ENCODE results near the gene NCBP1. TPM values are rescaled to one million over a fixed set of nuclear protein-coding genes. Genes with fewer than 3 reads are reported as not detected.
A peak's percentile ranks its signal among the peaks of the same experiment; 100 is the strongest.
"Not testable (repeated sequence)": the region's sequence is repeated elsewhere in the genome, so short reads cannot be mapped to it uniquely, and the experiment has no call there.

Gene NCBP1
- total RNA-seq, 3 donors from 2014 or later = 48.1 to 50.9 (median 48.1) TPM

- peaks cover 27% of the 10 kb centered on the region for H3K36me3 Mint-ChIP-seq (ENCODE audit: insufficient read depth)
- no peak overlapping the region for H3K4me3 Mint-ChIP-seq
Observed at GRCh38 chr9:97602430-97602829, 31.2 kb upstream of the NCBP1 start.

GRCh38 chr9:97604901-97605645, 28.5 kb upstream of the NCBP1 start:
- peaks cover 28% of the 10 kb centered on the region for H3K36me3 Mint-ChIP-seq (ENCODE audit: insufficient read depth)
- no peak overlapping the region for H3K4me3 Mint-ChIP-seq
- no peaks in the 10 kb centered on the region for H3K4me1 Mint-ChIP-seq (ENCODE audit: low read depth)
- no peak for ATAC-seq
- no peaks in the 10 kb centered on the region for H3K9me3 Mint-ChIP-seq
- H3K27me3 Mint-ChIP-seq (ENCODE audit: low read depth) = no peaks in the 10 kb centered on the region
- DNase-seq = no peak

More at GRCh38 chr9:97602430-97602829, 31.2 kb upstream of the NCBP1 start:
- Mint-ChIP-seq H3K4me1 (ENCODE audit: low read depth) (peaks cover 6% of the 10 kb centered on the region), H3K27me3 (ENCODE audit: low read depth) (no peaks in the 10 kb centered on the region), H3K9me3 (no peaks in the 10 kb centered on the region)
- ATAC-seq (no peak), DNase-seq (no peak)

- Mint-ChIP-seq H3K4me1 (ENCODE audit: low read depth) (peaks cover 7% of the 10 kb centered on the region), H3K9me3 (no peaks in the 10 kb centered on the region)
- peak; percentile 46 to 57 for ATAC-seq
Observed at GRCh38 chr9:97615439-97616072, 18.1 kb upstream of the NCBP1 start.

GRCh38 chr9:97617939-97618416, 15.6 kb upstream of the NCBP1 start:
- Mint-ChIP-seq H3K4me3 (no peak overlapping the region), H3K9me3 (no peaks in the 10 kb centered on the region), H3K36me3 (ENCODE audit: insufficient read depth) (peaks cover 34% of the 10 kb centered on the region), H3K27me3 (ENCODE audit: low read depth) (no peaks in the 10 kb centered on the region), H3K4me1 (ENCODE audit: low read depth) (peaks cover 7% of the 10 kb centered on the region)
- DNase-seq (no peak), ATAC-seq (peak; percentile 66 to 78)

More at GRCh38 chr9:97615439-97616072, 18.1 kb upstream of the NCBP1 start:
- H3K4me3 Mint-ChIP-seq = no peak overlapping the region
- peaks cover 34% of the 10 kb centered on the region for H3K36me3 Mint-ChIP-seq (ENCODE audit: insufficient read depth)
- peak; percentile 42 for DNase-seq
- H3K27me3 Mint-ChIP-seq (ENCODE audit: low read depth) = no peaks in the 10 kb centered on the region

GRCh38 chr9:97620063-97620462, 13.6 kb upstream of the NCBP1 start:
- not testable (repeated sequence) for H3K27me3 Mint-ChIP-seq (ENCODE audit: low read depth); H3K4me1 Mint-ChIP-seq (ENCODE audit: low read depth); DNase-seq; H3K9me3 Mint-ChIP-seq; H3K4me3 Mint-ChIP-seq; ATAC-seq
- peaks cover 42% of the 10 kb centered on the region for H3K36me3 Mint-ChIP-seq (ENCODE audit: insufficient read depth)

GRCh38 chr9:97622483-97622882, 11.1 kb upstream of the NCBP1 start:
- DNase-seq; ATAC-seq; H3K9me3 Mint-ChIP-seq; H3K4me1 Mint-ChIP-seq (ENCODE audit: low read depth); H3K27me3 Mint-ChIP-seq (ENCODE audit: low read depth); H3K4me3 Mint-ChIP-seq: not testable (repeated sequence)
- peaks cover 35% of the 10 kb centered on the region for H3K36me3 Mint-ChIP-seq (ENCODE audit: insufficient read depth)

- Mint-ChIP-seq H3K27me3 (ENCODE audit: low read depth) (no peaks in the 10 kb centered on the region), H3K36me3 (ENCODE audit: insufficient read depth) (peaks cover 31% of the 10 kb centered on the region), H3K4me1 (ENCODE audit: low read depth) (peaks cover 1% of the 10 kb centered on the region), H3K9me3 (no peaks in the 10 kb centered on the region), H3K4me3 (no peak overlapping the region)
- DNase-seq (no peak), ATAC-seq (no peak)
Observed at GRCh38 chr9:97623946-97624345, 9.7 kb upstream of the NCBP1 start.

GRCh38 chr9:97625620-97626019, 8.0 kb upstream of the NCBP1 start:
- Mint-ChIP-seq H3K4me1 (ENCODE audit: low read depth) (peaks cover 12% of the 10 kb centered on the region), H3K27me3 (ENCODE audit: low read depth) (no peaks in the 10 kb centered on the region), H3K9me3 (no peaks in the 10 kb centered on the region), H3K36me3 (ENCODE audit: insufficient read depth) (peaks cover 25% of the 10 kb centered on the region), H3K4me3 (no peak overlapping the region)
- DNase-seq (no peak), ATAC-seq (no peak)

- Mint-ChIP-seq H3K4me3 (no peak overlapping the region), H3K27me3 (ENCODE audit: low read depth) (no peaks in the 10 kb centered on the region), H3K4me1 (ENCODE audit: low read depth) (peaks cover 19% of the 10 kb centered on the region), H3K9me3 (no peaks in the 10 kb centered on the region), H3K36me3 (ENCODE audit: insufficient read depth) (peaks cover 16% of the 10 kb centered on the region)
- ATAC-seq (no peak), DNase-seq (no peak)
Observed at GRCh38 chr9:97627624-97628023, 6.0 kb upstream of the NCBP1 start.

- H3K4me3 Mint-ChIP-seq = no peak overlapping the region
- no peaks in the 10 kb centered on the region for H3K27me3 Mint-ChIP-seq (ENCODE audit: low read depth)
- H3K36me3 Mint-ChIP-seq (ENCODE audit: insufficient read depth) = peaks cover 12% of the 10 kb centered on the region
- DNase-seq (no peak), ATAC-seq (no peak)
- peaks cover 21% of the 10 kb centered on the region for H3K4me1 Mint-ChIP-seq (ENCODE audit: low read depth)
- no peaks in the 10 kb centered on the region for H3K9me3 Mint-ChIP-seq
Observed at GRCh38 chr9:97628668-97629067, 5.0 kb upstream of the NCBP1 start.

- Mint-ChIP-seq H3K27me3 (ENCODE audit: low read depth) (no peaks in the 10 kb centered on the region), H3K4me3 (no peak overlapping the region), H3K9me3 (no peaks in the 10 kb centered on the region), H3K36me3 (ENCODE audit: insufficient read depth) (peaks cover 10% of the 10 kb centered on the region), H3K4me1 (ENCODE audit: low read depth) (peaks cover 21% of the 10 kb centered on the region)
- DNase-seq (no peak), ATAC-seq (no peak)
Observed at GRCh38 chr9:97629156-97629555, 4.5 kb upstream of the NCBP1 start.

- no peaks in the 10 kb centered on the region for H3K9me3 Mint-ChIP-seq
- DNase-seq (no peak), ATAC-seq (no peak)
- no peak overlapping the region for H3K4me3 Mint-ChIP-seq
- H3K4me1 Mint-ChIP-seq (ENCODE audit: low read depth) = peaks cover 35% of the 10 kb centered on the region
- peaks cover 5% of the 10 kb centered on the region for H3K36me3 Mint-ChIP-seq (ENCODE audit: insufficient read depth)
- no peaks in the 10 kb centered on the region for H3K27me3 Mint-ChIP-seq (ENCODE audit: low read depth)
Observed at GRCh38 chr9:97630591-97630990, 3.0 kb upstream of the NCBP1 start.

- DNase-seq (no peak), ATAC-seq (peak; percentile 1 to 2)
- Mint-ChIP-seq H3K9me3 (no peaks in the 10 kb centered on the region), H3K27me3 (ENCODE audit: low read depth) (no peaks in the 10 kb centered on the region), H3K4me1 (ENCODE audit: low read depth) (peaks cover 46% of the 10 kb centered on the region), H3K36me3 (ENCODE audit: insufficient read depth) (peaks cover 8% of the 10 kb centered on the region), H3K4me3 (peak overlapping the region; percentile 94)
Observed at GRCh38 chr9:97632248-97632984, 1.2 kb upstream of the NCBP1 start.

- H3K36me3 Mint-ChIP-seq (ENCODE audit: insufficient read depth) = peaks cover 8% of the 10 kb centered on the region
- peak overlapping the region; percentile 94 for H3K4me3 Mint-ChIP-seq
- no peaks in the 10 kb centered on the region for H3K27me3 Mint-ChIP-seq (ENCODE audit: low read depth)
- peak in 1 of 2 donors; percentile 0 for ATAC-seq
- peaks cover 59% of the 10 kb centered on the region for H3K4me1 Mint-ChIP-seq (ENCODE audit: low read depth)
- H3K9me3 Mint-ChIP-seq = no peaks in the 10 kb centered on the region
- no peak for DNase-seq
Observed at GRCh38 chr9:97633859-97634490, 354 bp downstream of the NCBP1 start.
